HG03571 (cell line): ENCODE measurements around the gene OR2AP1.
A peak's percentile ranks its signal among the peaks of the same experiment; 100 is the strongest.
"Not testable (repeated sequence)": the region's sequence is repeated elsewhere in the genome, so short reads cannot be mapped to it uniquely, and the experiment has no call there.

Source experiments
- ATAC-seq: cut with Tn5 transposase; IDR thresholded peaks from one replicate; pipeline ENCODE4 v1.9.1; 2021; ENCODE audit not compliant: unreplicated experiment

The OR2AP1 gene

DNA sequence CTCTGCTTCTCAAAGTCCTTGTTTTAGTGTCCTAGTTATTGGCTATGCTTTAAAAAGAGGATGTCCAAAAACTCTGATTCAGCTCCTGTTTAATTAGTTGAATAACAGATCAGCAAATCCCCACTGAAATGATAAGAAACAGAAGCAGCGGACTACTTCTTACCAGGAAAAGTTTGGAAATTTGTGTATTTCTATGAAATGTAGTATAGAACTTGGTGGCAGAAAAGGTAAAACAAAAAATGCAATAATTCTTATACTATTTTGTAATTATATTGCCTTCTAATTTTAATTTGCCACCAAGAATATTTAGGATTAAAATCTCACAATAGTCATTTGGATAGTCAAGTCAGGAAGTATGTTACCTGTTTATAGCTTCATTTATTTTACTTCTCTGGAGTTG lies at the start of gene OR2AP1:
TSS of gene OR2AP1 (plus strand) at position 301 of the 400 bp plus-strand sequence. CDS start 1,947 bp downstream, outside the sequence.
- ATAC-seq, result no peak

DNA sequence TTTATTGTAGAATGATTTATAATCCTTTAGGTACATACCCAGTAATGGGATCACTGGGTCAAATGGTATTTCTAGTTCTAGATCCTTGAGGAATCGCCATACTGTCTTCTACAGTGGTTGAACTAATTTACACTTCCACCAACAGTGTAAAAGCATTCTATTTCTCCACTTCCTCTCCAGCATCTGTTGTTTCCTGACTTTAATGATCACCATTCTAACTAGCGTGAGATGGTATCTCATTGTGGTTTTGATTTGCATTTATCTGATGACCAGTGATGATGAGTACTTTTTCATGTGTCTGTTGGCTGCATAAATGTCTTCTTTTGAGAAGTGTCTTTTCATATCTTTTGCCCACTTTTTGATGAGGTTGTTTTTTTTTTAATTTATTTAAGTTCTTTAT lies 24.0 kb upstream of the OR2AP1 start:
- ATAC-seq, result not testable (repeated sequence)

DNA sequence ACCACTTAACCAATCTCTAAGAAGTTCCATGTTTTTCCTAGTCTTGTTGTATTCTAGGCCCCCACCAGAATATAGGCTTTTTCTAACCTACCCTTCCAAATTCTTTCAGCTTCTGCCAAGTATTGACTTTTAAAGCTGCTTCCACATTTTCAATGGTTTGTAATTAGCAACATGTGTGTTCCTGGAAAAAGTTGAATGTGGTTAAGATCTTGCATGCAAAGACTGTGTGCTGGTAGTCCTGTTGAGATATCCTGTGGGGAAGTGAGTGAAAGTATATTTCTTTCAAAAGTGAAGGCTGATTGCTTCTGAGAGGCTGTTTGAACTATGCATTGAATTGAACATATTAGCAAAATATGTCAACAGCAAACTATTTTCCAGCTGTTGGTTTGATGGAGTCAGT lies 23.5 kb upstream of the OR2AP1 start:
- no peak for ATAC-seq

DNA sequence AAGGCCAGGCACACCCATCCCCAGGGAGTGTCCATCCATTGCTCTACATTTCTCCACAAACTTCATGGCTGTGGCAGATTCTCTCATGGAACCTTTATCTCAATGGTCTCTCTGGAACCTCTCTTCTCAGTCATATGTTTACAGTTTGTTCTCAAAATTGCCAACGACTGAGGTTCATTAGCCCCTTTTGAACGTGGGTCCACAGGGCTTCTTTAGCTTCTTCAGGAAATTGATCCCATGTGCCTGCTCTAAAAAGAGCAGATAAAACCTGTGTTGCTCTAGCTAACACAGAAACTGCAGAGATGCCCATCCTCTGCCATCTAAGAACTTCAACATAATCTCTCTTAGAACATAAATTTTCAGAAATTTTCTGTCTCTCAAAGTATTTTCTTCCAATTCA lies 23.0 kb upstream of the OR2AP1 start, which contains the start of gene OR6C4:
TSS of gene OR6C4 (plus strand) at position 301 of the 400 bp plus-strand sequence. CDS start 1,625 bp downstream, outside the sequence.
- ATAC-seq, result no peak

DNA sequence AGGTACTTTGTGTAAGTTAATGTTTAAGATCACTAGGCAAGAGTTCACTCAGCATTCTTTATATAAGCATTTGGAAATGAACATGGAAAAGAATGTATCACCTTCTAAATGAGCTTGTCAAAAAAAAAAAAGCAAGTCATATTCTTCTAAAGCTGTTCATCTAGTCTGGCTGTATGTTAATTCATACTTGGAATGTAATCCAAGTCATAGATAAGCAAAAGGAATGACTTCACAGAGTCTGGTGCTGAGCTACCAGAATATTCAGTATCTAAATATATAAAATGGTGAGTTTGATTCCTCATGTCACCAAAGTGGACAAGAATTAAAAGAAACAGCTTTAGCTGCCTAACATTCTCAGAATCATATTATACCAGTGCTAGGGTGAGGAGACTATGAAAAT lies 18.0 kb upstream of the OR2AP1 start:
- ATAC-seq, result no peak

DNA sequence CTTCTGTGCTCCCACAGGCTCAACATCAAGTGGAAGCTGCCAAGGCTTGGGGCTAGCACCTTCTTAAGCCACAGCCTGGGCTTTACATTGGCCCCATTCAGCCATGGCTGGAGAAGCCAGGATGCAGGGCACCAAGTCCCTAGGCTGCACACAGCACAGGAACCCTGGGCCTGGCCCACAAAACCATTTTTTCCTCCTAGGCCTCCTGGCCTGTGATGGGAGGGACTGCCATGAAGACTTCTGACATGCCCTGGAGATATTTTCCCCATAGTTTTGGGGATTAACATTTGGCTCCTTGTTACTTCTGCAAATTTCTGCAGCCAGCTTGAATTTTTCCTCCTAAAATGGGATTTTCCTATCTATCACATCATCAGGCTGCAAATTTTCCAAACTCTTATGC lies 2.2 kb upstream of the OR2AP1 start:
- ATAC-seq, result not testable (repeated sequence)

DNA sequence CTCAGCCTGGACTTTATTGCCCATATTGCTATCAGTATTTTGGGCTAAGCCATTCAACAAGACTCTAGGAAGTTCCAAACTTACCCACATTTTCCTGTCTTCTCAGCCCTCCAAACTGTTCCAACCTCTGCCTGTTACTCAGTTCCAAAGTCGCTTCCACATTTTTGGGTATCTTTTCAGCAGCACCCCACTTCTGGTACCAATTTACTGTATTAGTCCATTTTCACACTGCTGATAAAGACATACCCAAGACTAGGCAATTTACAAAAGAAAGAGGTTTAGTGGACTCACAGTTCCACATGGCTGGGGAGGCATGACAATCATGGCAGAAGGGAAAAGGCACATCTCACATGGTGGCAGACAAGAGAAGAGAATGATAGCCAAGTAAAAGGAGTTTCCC lies 1.6 kb upstream of the OR2AP1 start:
- not testable (repeated sequence) for ATAC-seq

DNA sequence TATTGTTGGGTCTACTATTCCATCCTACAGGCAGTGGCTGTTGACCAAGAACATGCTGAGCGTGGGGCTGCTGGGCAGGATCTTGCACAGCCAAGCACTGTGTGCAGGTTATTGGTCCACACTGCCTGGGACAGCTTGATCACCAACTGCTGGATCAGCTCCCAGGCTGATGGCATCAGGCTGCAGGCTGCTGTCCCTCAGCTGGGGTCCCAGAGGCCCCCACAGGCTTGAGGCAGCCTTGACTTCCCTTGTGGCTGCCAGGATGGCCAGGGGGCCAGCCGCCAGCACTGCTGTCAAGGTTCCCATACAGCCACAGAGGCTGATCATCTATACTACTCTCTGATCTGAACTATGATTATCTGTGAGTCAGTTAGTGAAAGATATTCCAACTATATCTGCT lies 9.8 kb downstream of the OR2AP1 start:
- no peak for ATAC-seq

DNA sequence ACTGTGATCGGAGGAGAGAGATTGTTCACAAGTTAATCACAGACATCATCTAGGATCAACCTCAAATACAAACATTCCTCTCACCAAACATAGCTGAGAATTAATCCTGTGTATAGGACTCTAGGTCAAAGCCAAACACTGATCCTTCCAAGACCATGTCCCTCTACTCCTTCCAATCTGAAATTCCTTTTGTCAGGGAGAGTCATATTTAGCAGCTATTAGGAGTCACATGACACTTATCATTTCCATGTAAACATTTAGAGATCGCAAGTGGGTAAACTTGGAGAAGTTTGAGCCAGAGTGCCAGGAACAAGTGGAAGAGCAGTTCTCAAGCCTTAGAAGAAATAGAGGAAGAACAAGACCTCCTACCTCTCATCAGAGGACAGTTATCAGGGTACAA lies 13.5 kb downstream of the OR2AP1 start:
- no peak for ATAC-seq

DNA sequence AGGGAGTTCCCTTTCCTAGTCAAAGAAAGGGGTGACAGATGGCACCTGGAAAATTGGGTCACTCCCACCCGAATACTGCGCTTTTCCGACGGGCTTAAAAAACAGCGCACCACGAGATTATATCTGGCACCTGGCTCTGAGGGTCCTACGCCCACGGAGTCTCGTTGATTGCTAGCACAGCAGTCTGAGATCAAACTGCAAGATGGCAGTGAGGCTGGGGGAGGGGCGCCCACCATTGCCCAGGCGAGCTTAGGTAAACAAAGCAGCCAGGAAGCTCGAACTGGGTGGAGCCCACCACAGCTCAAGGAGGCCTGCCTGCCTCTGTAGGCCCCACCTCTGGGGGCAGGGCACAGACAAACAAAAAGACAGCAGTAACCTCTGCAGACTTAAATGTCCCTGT lies 17.9 kb downstream of the OR2AP1 start:
- not testable (repeated sequence) for ATAC-seq

DNA sequence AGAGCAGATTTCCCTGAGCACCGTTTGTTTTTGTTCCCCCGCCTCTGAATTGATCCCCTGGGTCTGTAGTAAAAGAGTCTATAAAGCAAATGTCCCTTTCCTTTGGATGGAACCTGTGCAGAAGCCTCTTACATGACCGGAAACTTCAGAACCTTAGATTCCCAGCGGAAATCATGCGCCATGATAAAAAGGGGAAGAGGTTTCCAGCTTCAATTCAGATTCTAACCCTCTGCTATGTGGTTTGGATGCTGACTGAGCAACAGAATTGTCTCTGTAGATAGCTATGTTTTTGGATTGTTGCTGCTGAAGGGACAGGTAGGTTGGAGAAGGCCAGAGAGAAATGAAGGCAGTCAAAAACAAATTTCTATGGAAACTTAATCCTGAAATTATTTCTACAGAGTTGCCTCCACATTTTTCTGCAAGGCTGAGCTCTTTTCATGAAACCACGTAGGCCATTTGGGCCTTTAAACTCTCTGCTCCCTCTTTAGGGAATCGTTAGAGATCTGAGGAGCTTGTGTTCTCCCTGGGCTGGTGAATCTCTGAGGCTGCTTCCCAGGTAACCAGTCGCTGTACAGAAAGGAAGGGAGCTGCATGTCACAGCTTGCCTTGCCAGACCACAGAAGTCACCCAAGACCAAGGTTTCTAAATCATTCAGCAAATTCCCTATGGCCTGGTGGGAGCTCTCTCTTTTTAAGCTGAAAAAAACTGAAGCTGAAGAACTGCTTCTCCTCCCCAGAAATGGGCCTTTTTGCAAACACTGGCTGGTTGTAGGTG lies 35.7 kb downstream of the OR2AP1 start:
- ATAC-seq, result no peak

DNA sequence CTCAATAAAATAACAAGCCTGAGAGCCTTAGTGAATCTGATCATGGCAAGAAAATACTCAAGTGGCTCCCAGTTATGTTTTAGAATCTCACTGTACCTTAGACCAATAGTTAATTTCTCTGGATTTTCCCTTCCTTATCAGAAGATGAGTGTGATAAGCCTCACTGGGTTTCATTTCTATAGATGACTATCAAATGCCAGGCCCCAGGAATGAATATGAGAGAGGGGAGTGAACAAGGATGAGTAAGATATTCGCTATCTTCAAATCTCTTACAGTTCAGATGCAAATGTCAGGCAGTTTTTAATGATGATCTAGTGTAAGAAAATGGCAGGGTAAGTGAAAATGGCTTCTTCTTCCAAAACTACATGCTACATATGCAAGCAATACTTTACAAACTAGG lies 38.3 kb downstream of the OR2AP1 start:
- ATAC-seq, result no peak

DNA sequence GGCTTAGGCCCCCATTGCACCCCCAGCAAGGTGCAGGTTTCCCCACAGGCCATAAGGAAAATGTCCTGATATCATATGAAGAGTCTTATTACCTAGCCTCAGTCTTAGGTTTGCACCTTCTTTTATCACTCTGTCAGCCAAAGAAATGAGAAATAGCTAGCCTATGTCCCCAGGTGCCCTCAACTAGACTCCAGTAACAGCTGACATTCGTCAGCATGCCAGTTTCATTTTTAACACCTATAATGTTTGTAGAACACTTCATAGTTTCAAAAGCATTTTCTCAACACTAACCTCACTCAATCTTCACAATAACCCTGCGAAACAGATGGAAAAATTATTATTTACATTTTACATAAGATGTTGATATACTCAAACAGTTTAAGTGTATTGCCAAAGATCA lies 40.4 kb downstream of the OR2AP1 start:
- ATAC-seq, result no peak

DNA sequence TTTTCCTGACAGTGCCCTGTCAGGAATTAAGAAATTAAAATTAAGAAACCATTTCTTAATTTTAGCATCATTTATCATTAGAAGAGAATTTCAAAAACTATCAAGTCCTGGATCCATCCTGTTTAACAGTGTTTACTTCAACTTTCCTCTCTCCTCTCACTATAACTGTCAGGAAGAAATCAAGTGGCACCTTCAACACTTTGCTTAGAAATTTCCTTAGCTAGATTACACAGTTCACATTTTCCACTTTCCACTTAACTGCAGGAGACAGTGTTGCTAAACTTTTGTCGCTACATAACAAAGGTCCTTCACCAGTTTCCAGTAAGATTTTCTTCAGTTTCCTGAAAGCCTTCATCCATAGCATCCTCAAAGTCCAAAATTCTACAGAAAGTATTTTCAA lies 42.5 kb downstream of the OR2AP1 start:
- no peak for ATAC-seq

DNA sequence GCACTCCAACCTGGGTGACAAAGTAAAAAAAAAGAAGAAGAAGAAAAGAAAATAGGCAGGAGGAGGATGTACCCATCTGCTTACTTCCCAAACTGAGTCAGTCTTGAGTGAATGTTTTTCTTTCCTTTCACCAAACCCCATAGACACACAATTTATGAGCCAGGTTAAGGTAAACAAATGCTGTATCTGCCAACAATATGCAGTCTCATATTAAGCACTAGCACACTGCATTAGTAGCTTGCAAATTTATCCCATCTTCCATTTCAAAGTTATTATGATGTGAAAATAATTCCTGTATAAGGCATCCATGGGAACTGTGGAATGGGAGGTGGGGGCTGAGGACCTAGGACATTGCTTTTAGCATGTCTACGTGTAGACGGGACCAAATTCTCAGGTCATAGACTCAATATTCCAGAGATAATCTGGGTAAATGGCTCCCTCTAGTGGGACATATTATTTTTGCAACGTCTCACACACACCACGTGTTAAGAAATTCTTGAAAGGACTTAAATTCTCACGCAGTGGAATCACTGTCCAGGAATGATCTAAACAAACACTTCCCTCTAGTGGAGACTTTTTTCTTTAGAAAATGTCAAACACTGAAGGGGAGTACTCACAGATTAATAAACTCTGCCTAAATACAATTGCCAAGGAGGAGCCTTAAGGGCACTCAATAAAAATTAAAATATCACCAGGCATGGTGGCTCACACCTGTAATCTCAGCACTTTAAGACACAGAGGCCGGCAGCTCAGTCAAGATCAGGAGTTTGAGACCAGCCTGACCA lies 47.3 kb downstream of the OR2AP1 start:
- peak; percentile 77 for ATAC-seq

DNA sequence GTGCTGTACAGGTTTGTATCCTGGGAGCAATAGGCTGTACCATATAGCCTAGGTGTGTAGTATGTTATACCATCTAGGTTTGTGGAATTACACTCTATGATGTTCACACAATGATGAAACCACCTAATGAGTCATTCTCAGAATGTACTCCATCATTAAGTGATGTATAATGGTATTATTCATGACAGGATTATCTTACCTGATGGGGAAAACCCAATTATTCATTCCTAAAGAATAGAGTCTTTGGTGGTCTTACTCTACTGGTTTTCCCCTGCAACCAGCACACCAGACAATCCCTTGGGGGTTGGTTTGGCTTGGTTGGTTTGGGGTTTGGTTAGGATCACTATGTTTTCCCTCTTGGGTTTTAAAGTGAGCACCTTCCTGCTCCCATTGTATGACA lies 51.8 kb downstream of the OR2AP1 start:
- ATAC-seq, result peak; percentile 45
